SU-DHL-6 (cell line): ENCODE results near the gene LHFPL4.

ENCODE experiments used
- CTCF ChIP-seq: fragments of 200-600 bp; sonication (generic); IDR thresholded peaks from one replicate; pipeline ENCODE4 v1.5.1; 2017; ENCODE audit warnings: antibody characterized with exemption, mild to moderate bottlenecking, low read length, moderate library complexity; ENCODE audit not compliant: insufficient read depth, poor library complexity, severe bottlenecking
- EZH2phosphoT487 ChIP-seq: fragments of 200-600 bp; sonication (generic), shearing (Covaris generic); conservative IDR thresholded peaks from 2 replicates; pipeline ENCODE4 v1.6.1; 2018; ENCODE audit warnings: mild to moderate bottlenecking, antibody characterized with exemption, low read length, moderate library complexity, mixed read lengths

- TF ChIP-seq CTCF (no peak), EZH2phosphoT487 (no peak)
These were observed 55.6 kb downstream of the LHFPL4 start for GRCh38 chr3:9497821-9498565.
